H1 (cell line): ENCODE data around the gene CD8B2. TPM values are rescaled to one million over a fixed set of nuclear protein-coding genes. Genes with fewer than 3 reads are reported as not detected.
A peak's percentile ranks its signal among the peaks of the same experiment; 100 is the strongest.
"Not testable (repeated sequence)": the region's sequence is repeated elsewhere in the genome, so short reads cannot be mapped to it uniquely, and the experiment has no call there.

Experiments
- CTCF ChIA-PET: fragments of 300-600 bp; sonication (Branson Sonifier 250); formaldehyde crosslinking; loops from one replicate; lab custom pipeline; 2021; ENCODE audit not compliant: partially characterized antibody; lab: Charles Lee
- POLR2A ChIA-PET: fragments of 300-600 bp; sonication (Branson Sonifier 250); formaldehyde crosslinking; loops from one replicate; lab custom pipeline; 2021; ENCODE audit warnings: inconsistent platforms; ENCODE audit not compliant: partially characterized antibody; lab: Charles Lee
- DNase-seq, 2 experiments: peaks; one replicate each; pipeline versions ENCODE4 v3.0.0 to v3.0.0-alpha.2; 2010 to 2022; ENCODE audit warnings: low spot score in 2 of 2, low read depth in 1 of 2, mixed read lengths in 1 of 2
- FAIRE-seq: peaks from 2 replicates; lab custom pipeline; 2011; peaks lifted over from hg19 to GRCh38; lab: Jason Lieb, UNC
- H2AFZ ChIP-seq: 2 replicates; pipeline ENCODE4 v1.8.1; 2012; ENCODE audit warnings: low read length, inconsistent platforms
- H2AK5ac ChIP-seq: 2 replicates; pipeline ENCODE4 v1.6.1; 2013; ENCODE audit warnings: low read depth, low read length
- H2BK120ac ChIP-seq: replicated peaks from 2 replicates; pipeline ENCODE3; 2013; ENCODE audit warnings: low read depth, low read length, inconsistent platforms
- H2BK12ac ChIP-seq: 2 replicates; pipeline ENCODE4 v1.6.1; 2013; ENCODE audit warnings: low read depth, low read length
- H2BK15ac ChIP-seq: 2 replicates; pipeline ENCODE4 v1.6.1; 2013; ENCODE audit warnings: low read length
- H2BK20ac ChIP-seq: 2 replicates; pipeline ENCODE4 v1.6.1; 2013; ENCODE audit warnings: low read length
- H2BK5ac ChIP-seq: 2 replicates; pipeline ENCODE4 v1.6.1; 2013; ENCODE audit warnings: low read depth, low read length
- H3K14ac ChIP-seq: 2 replicates; pipeline ENCODE4 v1.6.1; 2013; ENCODE audit warnings: inconsistent platforms; ENCODE audit not compliant: insufficient read length
- H3K18ac ChIP-seq: 2 replicates; pipeline ENCODE4 v1.6.1; 2013; ENCODE audit warnings: low read length; ENCODE audit errors: extremely low read depth
- H3K23ac ChIP-seq: 2 replicates; pipeline ENCODE4 v1.6.1; 2013; ENCODE audit warnings: inconsistent platforms; ENCODE audit not compliant: insufficient read length
- H3K23me2 ChIP-seq: 2 replicates; pipeline ENCODE4 v1.6.1; 2013; ENCODE audit warnings: low read depth, low read length
- H3K27ac ChIP-seq: 2 replicates; pipeline ENCODE4 v1.6.1; 2011; ENCODE audit warnings: low read depth, low read length, inconsistent platforms
- H3K27me3 ChIP-seq, 4 experiments: replicated peaks in 1 of 4; 1 replicate in 1 of 4; 2 replicates in 3 of 4; pipeline versions ENCODE4 v1.6.1 to v1.8.1; 2011 to 2013; ENCODE audit warnings: low read length in 3 of 4, mild to moderate bottlenecking in 3 of 4, inconsistent platforms in 2 of 4, mixed read lengths in 2 of 4, moderate library complexity in 1 of 4; ENCODE audit not compliant: control insufficient read depth in 3 of 4, insufficient read depth in 3 of 4; ENCODE audit errors: extremely low read depth in 1 of 4
- H3K36me3 ChIP-seq, 4 experiments: 2 replicates each; pipeline versions ENCODE4 v1.6.1 to v1.8.1; 2011 to 2013; ENCODE audit warnings: mild to moderate bottlenecking in 4 of 4, low read length in 3 of 4, moderate library complexity in 2 of 4, control low read depth in 1 of 4, inconsistent platforms in 1 of 4; ENCODE audit not compliant: insufficient read depth in 4 of 4, control insufficient read depth in 2 of 4
- H3K4ac ChIP-seq: replicated peaks from 2 replicates; pipeline ENCODE3; 2013; ENCODE audit warnings: low read length, low read depth, mixed read lengths, inconsistent platforms; ENCODE audit not compliant: insufficient read length
- H3K4me1 ChIP-seq, 4 experiments: replicated peaks in 1 of 4; 1 replicate in 1 of 4; 2 replicates in 3 of 4; pipeline versions ENCODE4 v1.6.1 to v1.8.1; 2011 to 2013; ENCODE audit warnings: low read length in 3 of 4, inconsistent platforms in 2 of 4, mixed read lengths in 1 of 4; ENCODE audit not compliant: insufficient read depth in 4 of 4, control insufficient read depth in 3 of 4
- H3K4me2 ChIP-seq, 2 experiments: 2 replicates each; pipeline versions ENCODE4 v1.6.1 to v1.8.1; 2011 to 2013; ENCODE audit warnings: low read depth in 2 of 2, low read length in 2 of 2, control low read depth in 1 of 2, inconsistent platforms in 1 of 2, mild to moderate bottlenecking in 1 of 2; ENCODE audit not compliant: insufficient read depth in 1 of 2
- H3K4me3 ChIP-seq, 4 experiments: fragments of 200-600, 300-600 bp in 1 of 4; sonication (generic), shearing (Covaris generic), sonication (Bioruptor Twin) in 1 of 4; 2 replicates each; pipeline versions ENCODE4 v1.5.1 to v1.8.1; 2011 to 2016; ENCODE audit warnings: low read length in 4 of 4, low read depth in 3 of 4, control low read depth in 2 of 4, inconsistent platforms in 2 of 4, mild to moderate bottlenecking in 2 of 4, mixed read lengths in 1 of 4, moderate library complexity in 1 of 4; ENCODE audit not compliant: insufficient read depth in 2 of 4; ENCODE audit errors: extremely low read depth in 1 of 4
- H3K56ac ChIP-seq: replicated peaks from 2 replicates; pipeline ENCODE3; 2013; ENCODE audit warnings: low read depth, mild to moderate bottlenecking, mixed read lengths, low read length, inconsistent platforms; ENCODE audit not compliant: insufficient read length
- H3K79me1 ChIP-seq: 2 replicates; pipeline ENCODE4 v1.6.1; 2013; ENCODE audit warnings: low read depth, low read length, control low read depth
- H3K79me2 ChIP-seq, 2 experiments: 2 replicates each; pipeline versions ENCODE4 v1.6.1 to v1.8.1; 2012 to 2013; ENCODE audit warnings: low read length in 2 of 2, mild to moderate bottlenecking in 2 of 2, inconsistent platforms in 1 of 2; ENCODE audit not compliant: insufficient read depth in 2 of 2, control insufficient read depth in 1 of 2
- H3K9ac ChIP-seq, 4 experiments: replicated peaks in 1 of 4; 1 replicate in 1 of 4; 2 replicates in 3 of 4; pipeline versions ENCODE4 v1.6.1 to v1.8.1; 2011 to 2013; ENCODE audit warnings: low read depth in 3 of 4, low read length in 3 of 4, control low read depth in 2 of 4, mild to moderate bottlenecking in 2 of 4, moderate library complexity in 2 of 4, inconsistent platforms in 1 of 4; ENCODE audit errors: extremely low read depth in 1 of 4
- H3K9me3 ChIP-seq, 2 experiments: 2 replicates each; pipeline versions ENCODE4 v1.6.1 to v1.8.1; 2012 to 2013; ENCODE audit warnings: mild to moderate bottlenecking in 2 of 2, moderate library complexity in 2 of 2, control low read depth in 1 of 2, inconsistent platforms in 1 of 2, low read depth in 1 of 2, low read length in 1 of 2, mixed read lengths in 1 of 2; ENCODE audit not compliant: insufficient read depth in 2 of 2
- H4K20me1 ChIP-seq, 2 experiments: replicated peaks in 1 of 2; 2 replicates each; pipeline versions ENCODE3 to v1.8.1; 2011 to 2013; ENCODE audit warnings: inconsistent platforms in 2 of 2, low read length in 2 of 2, mild to moderate bottlenecking in 1 of 2; ENCODE audit not compliant: insufficient read depth in 2 of 2, control insufficient read depth in 1 of 2
- H4K5ac ChIP-seq: 2 replicates; pipeline ENCODE4 v1.6.1; 2013; ENCODE audit warnings: low read length, low read depth, mixed read lengths, inconsistent platforms; ENCODE audit not compliant: insufficient read length
- H4K8ac ChIP-seq: 2 replicates; pipeline ENCODE4 v1.8.0; 2013; ENCODE audit warnings: mild to moderate bottlenecking, moderate library complexity, low read length, inconsistent platforms; ENCODE audit not compliant: insufficient read depth; ENCODE audit errors: extremely low read depth
- H4K91ac ChIP-seq: replicated peaks from 2 replicates; pipeline ENCODE3; 2013; ENCODE audit warnings: low read length, mixed read lengths, inconsistent platforms; ENCODE audit not compliant: insufficient read length
- RAD21 ChIP-seq, 2 experiments: IDR thresholded peaks in 1 of 2; conservative IDR thresholded peaks in 1 of 2; 2 replicates each; pipeline ENCODE4 v1.6.1; 2011; ENCODE audit warnings: low read depth in 2 of 2, low read length in 2 of 2, improper control_type of control experiment in 1 of 2, inconsistent platforms in 1 of 2, mild to moderate bottlenecking in 1 of 2, moderate library complexity in 1 of 2
- WGBS, 2 experiments: shearing (Covaris generic) in 1 of 2; methylation state at CpG; one replicate each; pipeline versions ENCODE4 v1.1.6 to v1.1.7; 2013 to 2015; ENCODE audit warnings: low lambda C conversion rate in 2 of 2, mixed read lengths in 2 of 2, inconsistent platforms in 1 of 2, low coverage in 1 of 2, missing lambda C conversion rate in 1 of 2; ENCODE audit not compliant: insufficient replicate concordance in 2 of 2, insufficient coverage in 1 of 2, insufficient read length in 1 of 2; ENCODE audit errors: extremely low coverage in 1 of 2, missing lambda C conversion rate in 1 of 2; 5-methylcytosine and 5-hydroxymethylcytosine counted together
- polyA plus RNA-seq, 7 experiments: library from polyadenylated mRNA; depleted of rRNA in 3 of 7; stranded (reverse) in 5 of 7; unstranded in 2 of 7; fragments of >200 nt in 5 of 7; fragments of 200-250 nt in 2 of 7; gene quantifications; 1 replicate in 5 of 7; 2 replicates in 1 of 7; 4 replicates in 1 of 7; pipeline versions ENCODE4 v1.2.1 to v1.2.3, GENCODE V29; 2011 to 2013; ENCODE audit warnings: missing spikeins in 2 of 7, mixed read lengths in 2 of 7
- total RNA-seq: library from RNA; stranded (reverse); fragmentation: NEBNext Ultra II Directional; extraction: Animal tissue kit (Norgen Biotek cat#: 25700); gene quantifications from 2 replicates; pipeline ENCODE4 v1.2.1, GENCODE V29; 2021
- TF ChIP-seq, protein P1 (sequence below), 3 experiments: IDR thresholded peaks; 1 replicate in 2 of 3; 2 replicates in 1 of 3; pipeline versions ENCODE4 v1.5.1 to v1.6.1; 2011; ENCODE audit warnings: low read length in 3 of 3, mild to moderate bottlenecking in 3 of 3, inconsistent platforms in 2 of 3, low read depth in 1 of 3, moderate library complexity in 1 of 3; ENCODE audit not compliant: insufficient read depth in 1 of 3; ENCODE audit errors: control extremely low read depth in 1 of 3

CD8B2 gene
- total and polyA plus RNA-seq, 2 of the 8 experiments (the other 6 are each of a cell fraction or from before 2014, with no cell fraction given): 0.03 TPM; not detected in 1

DNA sequence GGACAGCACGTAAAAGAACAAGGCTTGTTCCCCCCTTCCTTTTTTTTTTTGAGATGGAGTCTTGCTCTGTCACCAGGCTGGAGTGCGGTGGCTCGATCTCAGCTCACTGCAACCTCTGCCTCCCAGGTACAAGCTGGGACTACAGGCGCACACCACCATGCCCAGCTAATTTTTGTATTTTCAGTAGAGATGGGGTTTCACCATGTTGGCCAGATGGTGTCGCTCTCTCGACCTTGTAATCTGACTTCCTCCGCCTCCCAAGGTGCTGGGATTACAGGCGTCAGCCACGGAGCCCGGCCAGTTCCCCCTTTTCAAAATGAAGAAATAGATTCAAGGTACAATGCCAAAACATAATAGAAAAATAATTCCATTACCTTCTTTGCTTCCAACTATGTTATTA is 25.3 kb upstream of the CD8B2 start:
- H3K4ac ChIP-seq, H4K20me1 ChIP-seq, POLR2A ChIA-PET, H4K8ac ChIP-seq, CTCF ChIA-PET, H3K23ac ChIP-seq, H2AFZ ChIP-seq, H3K18ac ChIP-seq, H3K79me2 ChIP-seq, H2BK20ac ChIP-seq, H2BK12ac ChIP-seq, H3K14ac ChIP-seq, H2BK120ac ChIP-seq, H3K4me1 ChIP-seq, H3K27ac ChIP-seq, H2BK5ac ChIP-seq, H2BK15ac ChIP-seq, H3K36me3 ChIP-seq, H3K23me2 ChIP-seq, H4K5ac ChIP-seq, H2AK5ac ChIP-seq, DNase-seq, H3K4me3 ChIP-seq, H4K91ac ChIP-seq, H3K27me3 ChIP-seq, H3K4me2 ChIP-seq, H3K56ac ChIP-seq, H3K9me3 ChIP-seq, FAIRE-seq, H3K9ac ChIP-seq, H3K79me1 ChIP-seq: not testable (repeated sequence)
- TF ChIP-seq RAD21 (IDR thresholded peaks at IDR 0.05 in 1 of 2, conservative IDR thresholded peaks at IDR 0.05 in 1 of 2; ENCODE audit: low read depth in 2 of 2, low read length in 2 of 2): peak; percentile 22 to 28
- TF ChIP-seq, protein P1, sequence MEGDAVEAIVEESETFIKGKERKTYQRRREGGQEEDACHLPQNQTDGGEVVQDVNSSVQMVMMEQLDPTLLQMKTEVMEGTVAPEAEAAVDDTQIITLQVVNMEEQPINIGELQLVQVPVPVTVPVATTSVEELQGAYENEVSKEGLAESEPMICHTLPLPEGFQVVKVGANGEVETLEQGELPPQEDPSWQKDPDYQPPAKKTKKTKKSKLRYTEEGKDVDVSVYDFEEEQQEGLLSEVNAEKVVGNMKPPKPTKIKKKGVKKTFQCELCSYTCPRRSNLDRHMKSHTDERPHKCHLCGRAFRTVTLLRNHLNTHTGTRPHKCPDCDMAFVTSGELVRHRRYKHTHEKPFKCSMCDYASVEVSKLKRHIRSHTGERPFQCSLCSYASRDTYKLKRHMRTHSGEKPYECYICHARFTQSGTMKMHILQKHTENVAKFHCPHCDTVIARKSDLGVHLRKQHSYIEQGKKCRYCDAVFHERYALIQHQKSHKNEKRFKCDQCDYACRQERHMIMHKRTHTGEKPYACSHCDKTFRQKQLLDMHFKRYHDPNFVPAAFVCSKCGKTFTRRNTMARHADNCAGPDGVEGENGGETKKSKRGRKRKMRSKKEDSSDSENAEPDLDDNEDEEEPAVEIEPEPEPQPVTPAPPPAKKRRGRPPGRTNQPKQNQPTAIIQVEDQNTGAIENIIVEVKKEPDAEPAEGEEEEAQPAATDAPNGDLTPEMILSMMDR (IDR thresholded peaks at IDR 0.05; ENCODE audit: control extremely low read depth in 1 of 3, insufficient read depth in 1 of 3, low read depth in 1 of 3, low read length in 3 of 3): peak in 2 of 3 experiments; percentile 25 to 35; a peak in 3 of 4 replicates
- 89% methylated on average over 4 of the region's 10 CpGs; no CpG with 5 or more reads in 1 of the 2 experiments for WGBS, 2 experiments
